HepG2 (cell line): ENCODE measurements around the gene ACER2. TPM values are rescaled to one million over a fixed set of nuclear protein-coding genes. Genes with fewer than 3 reads are reported as not detected.

ENCODE experiments used
- ATAC-seq: fragments of 200-7000 bp; cut with Tn5 transposase; 3 replicates; pipeline ENCODE4 v1.9.1; 2020; ENCODE audit warnings: mild to moderate bottlenecking, moderate library complexity
- BruUV-seq: library from RNA; stranded (reverse); fragments of 400-500 nt; replicated peaks from 2 replicates; lab custom pipeline; 2021; lab: Mats Ljungman, UMichigan
- CTCF ChIA-PET: fragments of 300-600 bp; formaldehyde crosslinking; extraction: SDS; loops from one replicate; lab custom pipeline; 2021; ENCODE audit warnings: low total read pairs, inconsistent platforms, low intra/inter-chr PET ratio; lab: Yijun Ruan, JAX
- POLR2A ChIA-PET: fragments of 350-600 bp; sonication (Branson Sonifier 250); formaldehyde crosslinking; loops from one replicate; lab custom pipeline; 2020; ENCODE audit warnings: antibody characterized with exemption, inconsistent platforms; lab: Yijun Ruan, JAX
- DNase-seq: peaks from one replicate; pipeline ENCODE4 v3.0.0-alpha.2; 2015; ENCODE audit warnings: low spot score
- FAIRE-seq: peaks from 3 replicates; lab custom pipeline; 2011; peaks lifted over from hg19 to GRCh38; lab: Jason Lieb, UNC
- H2AFZ ChIP-seq: one replicate; pipeline ENCODE4 v1.6.1; 2011; ENCODE audit warnings: low read length, inconsistent platforms
- H3K27ac ChIP-seq: fragments of 300-600 bp; 3 replicates; pipeline ENCODE4 v1.8.0; 2011; ENCODE audit warnings: mixed run types, mild to moderate bottlenecking, mixed read lengths, low read length, inconsistent platforms; ENCODE audit not compliant: insufficient read depth; ENCODE audit errors: extremely low read length
- H3K27me3 ChIP-seq, 2 experiments: fragments of 200-600 bp in 1 of 2; 2 replicates in 1 of 2; 3 replicates in 1 of 2; pipeline versions ENCODE4 v1.6.0 to v1.8.0; 2011; ENCODE audit warnings: low read length in 2 of 2, mild to moderate bottlenecking in 2 of 2, moderate library complexity in 2 of 2, inconsistent platforms in 1 of 2; ENCODE audit not compliant: insufficient read depth in 2 of 2, control insufficient read depth in 1 of 2
- H3K36me3 ChIP-seq, 2 experiments: fragments of 200-600 bp in 1 of 2; replicated peaks in 1 of 2; 2 replicates in 1 of 2; 3 replicates in 1 of 2; pipeline versions ENCODE4 v1.5.1 to v1.8.0; 2011; ENCODE audit warnings: low read length in 2 of 2, inconsistent platforms in 1 of 2; ENCODE audit not compliant: insufficient read depth in 2 of 2, control insufficient read depth in 1 of 2
- H3K4me1 ChIP-seq: 2 replicates; pipeline ENCODE4 v1.5.1; 2012; ENCODE audit warnings: low read length, inconsistent platforms; ENCODE audit not compliant: insufficient read depth
- H3K4me2 ChIP-seq: 2 replicates; pipeline ENCODE4 v1.6.0; 2011; ENCODE audit warnings: low read depth, low read length, inconsistent platforms
- H3K4me3 ChIP-seq, 3 experiments: fragments of 200-600 bp in 1 of 3; sonication (generic), shearing (Covaris generic) in 1 of 3; replicated peaks in 1 of 3; 2 replicates each; pipeline ENCODE4 v1.5.1; 2011 to 2016; ENCODE audit warnings: low read length in 3 of 3, inconsistent platforms in 2 of 3, low read depth in 2 of 3, mild to moderate bottlenecking in 2 of 3, control low read depth in 1 of 3, mixed read lengths in 1 of 3; ENCODE audit not compliant: insufficient read depth in 1 of 3
- H3K79me2 ChIP-seq: one replicate; pipeline ENCODE4 v1.6.1; 2011; ENCODE audit warnings: low read length, inconsistent platforms; ENCODE audit not compliant: insufficient read depth
- H3K9ac ChIP-seq: 2 replicates; pipeline ENCODE4 v1.6.0; 2011; ENCODE audit warnings: mild to moderate bottlenecking, low read depth, low read length, inconsistent platforms; ENCODE audit not compliant: insufficient read depth
- H3K9me3 ChIP-seq: 2 replicates; pipeline ENCODE4 v1.5.1; 2012; ENCODE audit warnings: mild to moderate bottlenecking, low read length
- H4K20me1 ChIP-seq: 2 replicates; pipeline ENCODE4 v1.6.0; 2011; ENCODE audit warnings: inconsistent platforms, mild to moderate bottlenecking, low read length, moderate library complexity; ENCODE audit not compliant: insufficient read depth
- DNMT3B ChIP-seq: conservative IDR thresholded peaks from 2 replicates; pipeline ENCODE4 v1.6.1; 2016; ENCODE audit warnings: missing biosample characterization, control low read depth
- DR1 ChIP-seq: sonication (generic); formaldehyde crosslinking; IDR thresholded peaks from 2 replicates; pipeline ENCODE4 v1.8.0; 2021; ENCODE audit warnings: mild to moderate bottlenecking, missing genetic modification reagents, inconsistent platforms
- KDM3A ChIP-seq: IDR thresholded peaks from 2 replicates; pipeline ENCODE4 v1.6.1; 2018; ENCODE audit warnings: low read depth, missing compliant biosample characterization
- KMT2A ChIP-seq: sonication (generic); formaldehyde crosslinking; IDR thresholded peaks from 2 replicates; pipeline ENCODE4 v1.4.0; 2020; ENCODE audit warnings: missing genetic modification reagents
- TSC22D2 ChIP-seq: sonication (generic); formaldehyde crosslinking; IDR thresholded peaks from 2 replicates; pipeline ENCODE4 v1.5.1; 2020; ENCODE audit warnings: missing genetic modification reagents, mild to moderate bottlenecking, borderline replicate concordance
- ZNF12 ChIP-seq: sonication (generic); formaldehyde crosslinking; IDR thresholded peaks from 2 replicates; pipeline ENCODE4 v1.5.0; 2020; ENCODE audit warnings: missing genetic modification reagents
- ZNF207 ChIP-seq: fragments of 450-650 bp; IDR thresholded peaks from 2 replicates; pipeline ENCODE4 v1.6.1; 2016; ENCODE audit warnings: antibody characterized with exemption, borderline replicate concordance
- ZNF468 ChIP-seq: sonication (generic); formaldehyde crosslinking; IDR thresholded peaks from 2 replicates; pipeline ENCODE4 v1.8.0; 2022; ENCODE audit warnings: mild to moderate bottlenecking, moderate library complexity, missing genetic modification reagents
- ZNF652 ChIP-seq: IDR thresholded peaks from 2 replicates; pipeline ENCODE4 v1.6.1; 2016; ENCODE audit warnings: low read depth, borderline replicate concordance
- WGBS: methylation state at CpG from one replicate; pipeline ENCODE4 v1.1.6; 2017; ENCODE audit warnings: low lambda C conversion rate; 5-methylcytosine and 5-hydroxymethylcytosine counted together
- in situ Hi-C: cut with HindIII; loops from 2 replicates; pipeline ENCODE4 v1.10.0; 2017; ENCODE audit warnings: low pct_unique_long_range_greater_than_20kb; ENCODE audit not compliant: extremely low pct_ligation_motif_present
- intact Hi-C: fragments of 100-400 bp; cut with micrococcal nuclease; formaldehyde crosslinking; loops from one replicate; pipeline ENCODE4 v1.10.0; 2022; ENCODE audit not compliant: unreplicated experiment
- polyA plus RNA-seq, 8 experiments: library from polyadenylated mRNA; depleted of rRNA in 3 of 8; stranded (reverse) in 7 of 8; unstranded in 1 of 8; fragments of >200 nt; fragmentation: Illumina TruSeq in 4 of 8; extraction: Trizol in 4 of 8; gene quantifications; 2 replicates each; pipeline versions ENCODE4 v1.2.1 to v1.2.3, GENCODE V29; 2011 to 2016; ENCODE audit warnings: low read depth in 4 of 8, missing spikeins in 1 of 8, mixed read lengths in 1 of 8; ENCODE audit not compliant: insufficient read depth in 1 of 8
- total RNA-seq, 5 experiments: library from RNA; depleted of rRNA; stranded (reverse); fragments of >200 nt; fragmentation: Illumina TruSeq; extraction: Trizol; gene quantifications; 2 replicates each; pipeline ENCODE4 v1.2.3, GENCODE V29; 2016; ENCODE audit warnings: low read depth in 1 of 5
- TF ChIP-seq, protein P1 (sequence below): sonication (generic); formaldehyde crosslinking; IDR thresholded peaks from 2 replicates; pipeline ENCODE4 v1.5.0; 2020; ENCODE audit warnings: mild to moderate bottlenecking, missing genetic modification reagents
- TF ChIP-seq, protein P2 (sequence below): sonication (generic); formaldehyde crosslinking; IDR thresholded peaks from one replicate; pipeline ENCODE4 v1.5.1; 2020; ENCODE audit warnings: mild to moderate bottlenecking, missing genetic modification reagents; ENCODE audit errors: not compliant biosample characterization
- TF ChIP-seq, protein P3 (sequence below): sonication (generic); formaldehyde crosslinking; IDR thresholded peaks from 2 replicates; pipeline ENCODE4 v1.5.0; 2020; ENCODE audit warnings: mild to moderate bottlenecking, missing genetic modification reagents

ACER2 gene
- total and polyA plus RNA-seq, 2 of the 13 experiments (the other 11 are each of a cell fraction or from before 2014, with no cell fraction given): 1.9 to 3.4 TPM

GRCh38 chr9:19479874-19480273 lies 71.1 kb downstream of the ACER2 start (continued):
- TF ChIP-seq ZNF12 (CRISPR knock-in tag): no peak
- no peak for TF ChIP-seq TSC22D2
- no peak for TF ChIP-seq KDM3A
- TF ChIP-seq ZNF652 (CRISPR knock-in tag): no peak
- TF ChIP-seq, protein P1, sequence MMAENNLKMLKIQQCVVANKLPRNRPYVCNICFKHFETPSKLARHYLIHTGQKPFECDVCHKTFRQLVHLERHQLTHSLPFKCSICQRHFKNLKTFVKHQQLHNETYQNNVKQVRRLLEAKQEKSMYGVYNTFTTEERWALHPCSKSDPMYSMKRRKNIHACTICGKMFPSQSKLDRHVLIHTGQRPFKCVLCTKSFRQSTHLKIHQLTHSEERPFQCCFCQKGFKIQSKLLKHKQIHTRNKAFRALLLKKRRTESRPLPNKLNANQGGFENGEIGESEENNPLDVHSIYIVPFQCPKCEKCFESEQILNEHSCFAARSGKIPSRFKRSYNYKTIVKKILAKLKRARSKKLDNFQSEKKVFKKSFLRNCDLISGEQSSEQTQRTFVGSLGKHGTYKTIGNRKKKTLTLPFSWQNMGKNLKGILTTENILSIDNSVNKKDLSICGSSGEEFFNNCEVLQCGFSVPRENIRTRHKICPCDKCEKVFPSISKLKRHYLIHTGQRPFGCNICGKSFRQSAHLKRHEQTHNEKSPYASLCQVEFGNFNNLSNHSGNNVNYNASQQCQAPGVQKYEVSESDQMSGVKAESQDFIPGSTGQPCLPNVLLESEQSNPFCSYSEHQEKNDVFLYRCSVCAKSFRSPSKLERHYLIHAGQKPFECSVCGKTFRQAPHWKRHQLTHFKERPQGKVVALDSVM: no peak
- no peak for TF ChIP-seq ZNF207
- TF ChIP-seq DNMT3B (CRISPR knock-in tag): no peak
- TF ChIP-seq KMT2A: no peak
- TF ChIP-seq DR1 (CRISPR knock-in tag): no peak
- TF ChIP-seq ZNF468 (CRISPR knock-in tag): no peak

DNA sequence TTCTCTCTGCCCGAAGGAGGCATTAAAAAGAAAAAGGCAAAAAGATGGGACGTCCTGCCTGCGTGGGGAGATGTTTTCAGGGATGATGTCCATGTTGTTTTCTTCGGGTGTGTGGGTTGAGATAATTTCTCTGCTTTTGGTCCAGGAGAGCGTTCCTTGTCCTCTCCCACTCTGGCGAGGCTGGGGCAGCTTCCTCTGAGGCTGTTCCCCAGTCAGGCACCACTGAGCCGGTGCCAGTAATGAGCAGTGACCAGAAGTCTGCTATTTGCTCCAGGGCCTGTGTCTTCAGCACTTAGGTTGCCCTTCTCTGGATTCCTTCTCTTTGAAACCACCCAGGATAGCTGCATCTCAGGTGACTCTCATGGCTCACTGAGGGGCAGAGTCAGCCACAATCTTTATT lies 71.5 kb downstream of the ACER2 start:
- no peaks in the 10 kb centered on the region for H3K36me3 ChIP-seq
- DNase-seq (no peak), FAIRE-seq (no peak), ATAC-seq (no peak)
- H3K9ac ChIP-seq: no peak overlapping the region
- H3K4me1 ChIP-seq: no peaks in the 10 kb centered on the region
- H4K20me1 ChIP-seq: no peaks in the 10 kb centered on the region
- no peak overlapping the region for H3K4me3 ChIP-seq
- BruUV-seq: no TSS peak
- no peak overlapping the region for H3K4me2 ChIP-seq
- ChIA-PET POLR2A (no interaction called here), CTCF (no interaction called here)
- H3K27ac ChIP-seq: no peak overlapping the region
- H3K79me2 ChIP-seq: no peaks in the 10 kb centered on the region
- intact Hi-C loops: no loop called here
- no peak overlapping the region for H2AFZ ChIP-seq
- H3K9me3 ChIP-seq: no peaks in the 10 kb centered on the region
- WGBS: 14% methylated on average over 7 of the region's 7 CpGs
- in situ Hi-C loops: loop anchor here (10.0 to 25.0 kb wide), 2 partner anchors 444 to 1632 kb away; no protein-coding TSS in a partner anchor
- peaks cover 0 to 4% of the 10 kb centered on the region in 2 experiments; a peak in 1 of 5 replicates for H3K27me3 ChIP-seq
- no peak for TF ChIP-seq TSC22D2
- TF ChIP-seq, protein P2, sequence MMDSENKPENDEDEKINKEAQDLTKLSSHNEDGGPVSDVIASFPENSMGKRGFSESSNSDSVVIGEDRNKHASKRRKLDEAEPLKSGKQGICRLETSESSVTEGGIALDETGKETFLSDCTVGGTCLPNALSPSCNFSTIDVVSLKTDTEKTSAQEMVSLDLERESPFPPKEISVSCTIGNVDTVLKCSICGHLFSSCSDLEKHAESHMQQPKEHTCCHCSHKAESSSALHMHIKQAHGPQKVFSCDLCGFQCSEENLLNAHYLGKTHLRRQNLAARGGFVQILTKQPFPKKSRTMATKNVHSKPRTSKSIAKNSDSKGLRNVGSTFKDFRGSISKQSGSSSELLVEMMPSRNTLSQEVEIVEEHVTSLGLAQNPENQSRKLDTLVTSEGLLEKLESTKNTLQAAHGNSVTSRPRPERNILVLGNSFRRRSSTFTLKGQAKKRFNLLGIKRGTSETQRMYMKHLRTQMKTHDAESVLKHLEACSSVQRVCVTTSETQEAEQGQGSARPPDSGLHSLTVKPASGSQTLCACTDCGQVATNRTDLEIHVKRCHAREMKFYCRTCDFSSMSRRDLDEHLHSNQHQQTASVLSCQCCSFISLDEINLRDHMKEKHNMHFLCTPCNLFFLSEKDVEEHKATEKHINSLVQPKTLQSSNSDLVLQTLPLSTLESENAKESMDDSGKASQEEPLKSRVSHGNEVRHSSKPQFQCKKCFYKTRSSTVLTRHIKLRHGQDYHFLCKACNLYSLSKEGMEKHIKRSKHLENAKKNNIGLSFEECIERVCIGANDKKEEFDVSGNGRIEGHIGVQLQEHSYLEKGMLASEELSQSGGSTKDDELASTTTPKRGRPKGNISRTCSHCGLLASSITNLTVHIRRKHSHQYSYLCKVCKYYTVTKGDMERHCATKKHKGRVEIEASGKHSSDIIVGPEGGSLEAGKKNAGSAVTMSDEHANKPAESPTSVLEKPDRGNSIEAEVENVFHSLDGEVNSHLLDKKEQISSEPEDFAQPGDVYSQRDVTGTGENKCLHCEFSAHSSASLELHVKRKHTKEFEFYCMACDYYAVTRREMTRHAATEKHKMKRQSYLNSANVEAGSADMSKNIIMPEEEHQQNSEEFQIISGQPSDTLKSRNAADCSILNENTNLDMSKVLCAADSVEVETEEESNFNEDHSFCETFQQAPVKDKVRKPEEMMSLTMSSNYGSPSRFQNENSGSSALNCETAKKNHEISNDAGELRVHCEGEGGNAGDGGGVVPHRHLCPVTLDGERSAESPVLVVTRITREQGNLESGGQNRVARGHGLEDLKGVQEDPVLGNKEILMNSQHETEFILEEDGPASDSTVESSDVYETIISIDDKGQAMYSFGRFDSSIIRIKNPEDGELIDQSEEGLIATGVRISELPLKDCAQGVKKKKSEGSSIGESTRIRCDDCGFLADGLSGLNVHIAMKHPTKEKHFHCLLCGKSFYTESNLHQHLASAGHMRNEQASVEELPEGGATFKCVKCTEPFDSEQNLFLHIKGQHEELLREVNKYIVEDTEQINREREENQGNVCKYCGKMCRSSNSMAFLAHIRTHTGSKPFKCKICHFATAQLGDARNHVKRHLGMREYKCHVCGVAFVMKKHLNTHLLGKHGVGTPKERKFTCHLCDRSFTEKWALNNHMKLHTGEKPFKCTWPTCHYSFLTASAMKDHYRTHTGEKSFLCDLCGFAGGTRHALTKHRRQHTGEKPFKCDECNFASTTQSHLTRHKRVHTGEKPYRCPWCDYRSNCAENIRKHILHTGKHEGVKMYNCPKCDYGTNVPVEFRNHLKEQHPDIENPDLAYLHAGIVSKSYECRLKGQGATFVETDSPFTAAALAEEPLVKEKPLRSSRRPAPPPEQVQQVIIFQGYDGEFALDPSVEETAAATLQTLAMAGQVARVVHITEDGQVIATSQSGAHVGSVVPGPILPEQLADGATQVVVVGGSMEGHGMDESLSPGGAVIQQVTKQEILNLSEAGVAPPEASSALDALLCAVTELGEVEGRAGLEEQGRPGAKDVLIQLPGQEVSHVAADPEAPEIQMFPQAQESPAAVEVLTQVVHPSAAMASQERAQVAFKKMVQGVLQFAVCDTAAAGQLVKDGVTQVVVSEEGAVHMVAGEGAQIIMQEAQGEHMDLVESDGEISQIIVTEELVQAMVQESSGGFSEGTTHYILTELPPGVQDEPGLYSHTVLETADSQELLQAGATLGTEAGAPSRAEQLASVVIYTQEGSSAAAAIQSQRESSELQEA (CRISPR knock-in tag): no peak
- TF ChIP-seq, protein P3, sequence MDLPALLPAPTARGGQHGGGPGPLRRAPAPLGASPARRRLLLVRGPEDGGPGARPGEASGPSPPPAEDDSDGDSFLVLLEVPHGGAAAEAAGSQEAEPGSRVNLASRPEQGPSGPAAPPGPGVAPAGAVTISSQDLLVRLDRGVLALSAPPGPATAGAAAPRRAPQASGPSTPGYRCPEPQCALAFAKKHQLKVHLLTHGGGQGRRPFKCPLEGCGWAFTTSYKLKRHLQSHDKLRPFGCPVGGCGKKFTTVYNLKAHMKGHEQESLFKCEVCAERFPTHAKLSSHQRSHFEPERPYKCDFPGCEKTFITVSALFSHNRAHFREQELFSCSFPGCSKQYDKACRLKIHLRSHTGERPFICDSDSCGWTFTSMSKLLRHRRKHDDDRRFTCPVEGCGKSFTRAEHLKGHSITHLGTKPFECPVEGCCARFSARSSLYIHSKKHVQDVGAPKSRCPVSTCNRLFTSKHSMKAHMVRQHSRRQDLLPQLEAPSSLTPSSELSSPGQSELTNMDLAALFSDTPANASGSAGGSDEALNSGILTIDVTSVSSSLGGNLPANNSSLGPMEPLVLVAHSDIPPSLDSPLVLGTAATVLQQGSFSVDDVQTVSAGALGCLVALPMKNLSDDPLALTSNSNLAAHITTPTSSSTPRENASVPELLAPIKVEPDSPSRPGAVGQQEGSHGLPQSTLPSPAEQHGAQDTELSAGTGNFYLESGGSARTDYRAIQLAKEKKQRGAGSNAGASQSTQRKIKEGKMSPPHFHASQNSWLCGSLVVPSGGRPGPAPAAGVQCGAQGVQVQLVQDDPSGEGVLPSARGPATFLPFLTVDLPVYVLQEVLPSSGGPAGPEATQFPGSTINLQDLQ (CRISPR knock-in tag): no peak
